ENCODE data around the gene ABCC3. TPM values are rescaled to one million over a fixed set of nuclear protein-coding genes. Genes with fewer than 3 reads are reported as not detected.

The ABCC3 gene
- polyA plus RNA-seq, 3 donors, result 6.2 to 9.6 (median 7.0) TPM

DNA sequence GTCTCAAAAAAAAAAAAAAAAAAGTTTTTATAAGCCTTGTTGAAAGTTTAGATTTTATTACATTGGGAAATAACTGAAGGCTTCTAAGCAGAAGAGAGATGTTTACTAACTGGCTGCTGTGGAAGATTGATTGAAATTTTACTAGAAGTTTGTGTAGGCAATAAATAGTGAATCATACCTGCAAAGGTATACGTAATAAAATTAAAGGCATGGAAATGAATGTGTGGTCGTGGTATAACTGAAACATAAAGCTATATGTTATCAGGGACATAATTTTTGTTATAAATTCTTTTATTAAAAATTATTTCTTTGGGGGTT lies 93.4 kb downstream of the ABCC3 start:
- DNase-seq (ENCODE audit: low read depth in 3 of 3, low spot score in 2 of 3), result no peak

- DNase-seq (ENCODE audit: low read depth in 3 of 3, low spot score in 2 of 3), result no peak
Observed at GRCh38 chr17:50728881-50729765, 94.4 kb downstream of the ABCC3 start.

DNA sequence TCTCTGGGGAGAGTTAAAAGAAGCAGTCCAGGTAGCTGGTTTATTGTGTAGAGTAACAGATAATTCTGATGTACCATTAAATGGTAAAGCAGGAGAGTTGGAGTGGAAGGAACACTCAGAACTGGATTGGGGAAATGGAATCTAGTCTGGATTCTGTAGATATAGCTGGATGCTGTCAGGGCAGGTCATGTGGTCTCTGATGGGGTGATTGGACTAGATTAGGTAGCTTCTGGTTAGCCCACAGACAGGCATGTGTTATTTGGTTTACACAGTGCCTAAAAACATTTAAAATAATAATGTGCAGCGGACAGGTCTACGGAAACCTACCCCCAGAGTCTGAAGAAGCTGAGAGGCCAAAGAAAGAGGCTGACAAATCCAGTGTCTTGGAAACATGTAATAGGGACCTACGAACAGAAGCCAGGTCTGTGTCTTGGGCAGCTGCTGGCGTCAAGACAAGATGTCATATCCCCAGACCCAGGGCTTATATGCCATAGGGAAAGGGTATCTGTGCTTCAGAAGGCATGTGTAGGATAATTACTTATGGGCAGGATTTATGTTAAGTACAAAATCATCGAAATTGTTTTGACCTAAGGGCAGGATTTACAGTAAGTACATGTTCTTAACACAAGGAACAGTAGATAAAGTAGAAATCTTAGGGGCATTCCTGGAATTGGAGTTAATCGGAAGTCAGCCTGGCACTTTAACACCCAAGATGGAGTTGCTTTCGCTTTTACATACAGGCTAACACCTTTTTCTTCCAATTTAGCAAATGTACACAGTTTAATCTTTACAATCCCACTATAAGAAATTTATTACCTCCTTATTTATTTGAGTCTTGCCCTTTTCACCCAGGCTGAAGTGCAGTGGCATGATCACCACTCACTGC lies 97.1 kb downstream of the ABCC3 start:
- DNase-seq (ENCODE audit: low read depth in 3 of 3, low spot score in 2 of 3), result no peak

- DNase-seq (ENCODE audit: low read depth in 3 of 3, low spot score in 2 of 3), result no peak
Observed at GRCh38 chr17:50735287-50735686, 100.6 kb downstream of the ABCC3 start.

DNA sequence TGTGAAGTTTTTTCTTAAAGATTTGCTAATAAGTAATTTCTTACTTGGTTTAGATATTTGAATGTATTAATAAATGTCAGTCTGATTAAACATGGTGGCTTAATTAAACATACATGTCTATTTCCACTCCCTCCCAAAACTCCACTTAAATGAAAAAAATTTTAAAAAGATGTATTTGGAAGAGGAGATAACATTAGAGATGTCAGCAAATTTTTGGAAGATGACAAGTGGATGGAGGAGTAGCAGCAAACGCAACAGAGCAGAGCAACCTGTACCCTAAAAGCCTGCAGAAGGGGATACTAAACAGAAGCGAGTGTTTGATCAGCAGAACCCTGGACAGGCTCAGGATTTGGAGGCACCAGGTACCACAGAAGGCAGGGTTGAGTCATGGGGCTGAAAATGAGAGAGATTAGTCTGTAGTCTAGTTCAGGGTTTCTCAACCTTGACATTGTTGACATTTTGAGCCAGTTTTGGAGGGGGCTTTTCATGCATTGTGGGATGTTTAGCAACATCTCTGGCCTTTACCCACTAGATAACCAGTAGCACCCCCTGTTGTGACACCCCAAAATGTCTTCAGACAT lies 102.5 kb downstream of the ABCC3 start:
- no peak for DNase-seq (ENCODE audit: low read depth in 3 of 3, low spot score in 2 of 3)

GRCh38 chr17:50739098-50739497 lies 104.4 kb downstream of the ABCC3 start:
- DNase-seq (ENCODE audit: low read depth in 3 of 3, low spot score in 2 of 3), result no peak

Other genes starting within 250 kb of the ABCC3 start
- 10 to 100 TPM; 60.9 to 64.9 (median 64.6) TPM for gene LRRC59, start 237.4 kb upstream of the ABCC3 start, polyA plus RNA-seq (ENCODE audit: insufficient read length in 3 of 3)
- gene ACSF2, start 208.7 kb upstream of the ABCC3 start, polyA plus RNA-seq (ENCODE audit: insufficient read length in 3 of 3), result 100 to 1,000 TPM in 1 of 3 donors, 10 to 100 TPM in 2; 81.2 to 115 (median 98.7) TPM
- 1 to 10 TPM in 2 of 3 donors, under 1 TPM in 1; 0.86 to 2.3 (median 1.0) TPM for gene CHAD, start 166.0 kb upstream of the ABCC3 start, polyA plus RNA-seq (ENCODE audit: insufficient read length in 3 of 3)
- 10 to 100 TPM; 45.8 to 48.5 (median 48.4) TPM for gene RSAD1, start 156.0 kb upstream of the ABCC3 start, polyA plus RNA-seq (ENCODE audit: insufficient read length in 3 of 3)
- 1 to 10 TPM; 1.4 to 2.4 (median 1.6) TPM for gene MYCBPAP, start 126.4 kb upstream of the ABCC3 start, polyA plus RNA-seq (ENCODE audit: insufficient read length in 3 of 3)
- gene EPN3, start 102.1 kb upstream of the ABCC3 start, polyA plus RNA-seq (ENCODE audit: insufficient read length in 3 of 3), result 1 to 10 TPM; 6.5 to 9.8 (median 8.8) TPM
- 10 to 100 TPM; 47.6 to 52.7 (median 48.4) TPM for gene SPATA20, start 87.7 kb upstream of the ABCC3 start, polyA plus RNA-seq (ENCODE audit: insufficient read length in 3 of 3)
- gene CACNA1G, start 74.2 kb upstream of the ABCC3 start, polyA plus RNA-seq (ENCODE audit: insufficient read length in 3 of 3), result 1 to 10 TPM; 6.1 to 6.7 (median 6.6) TPM
- gene ANKRD40, start 73.0 kb downstream of the ABCC3 start, polyA plus RNA-seq (ENCODE audit: insufficient read length in 3 of 3), result 10 to 100 TPM; 44.8 to 47.2 (median 45.5) TPM
- 100 to 1,000 TPM; 565 to 742 (median 678) TPM for gene LUC7L3, start 84.7 kb downstream of the ABCC3 start, polyA plus RNA-seq (ENCODE audit: insufficient read length in 3 of 3)
- gene ANKRD40CL, start 132.6 kb downstream of the ABCC3 start, polyA plus RNA-seq (ENCODE audit: insufficient read length in 3 of 3), result under 1 TPM in 2 of 3 donors, not detected in 1; 0.21 to 0.25 TPM
- gene WFIKKN2, start 200.7 kb downstream of the ABCC3 start, polyA plus RNA-seq (ENCODE audit: insufficient read length in 3 of 3), result 1 to 10 TPM in 1 of 3 donors, under 1 TPM in 2; 0.68 to 1.1 (median 0.97) TPM
- 10 to 100 TPM; 36.7 to 44.1 (median 37.1) TPM for gene TOB1, start 231.5 kb downstream of the ABCC3 start, polyA plus RNA-seq (ENCODE audit: insufficient read length in 3 of 3)

All from right renal cortex interstitium (tissue), 3 donors.